ENCODE results near the gene POU6F2.
A peak's percentile ranks its signal among the peaks of the same experiment; 100 is the strongest.

- TF ChIP-seq CTCF (IDR thresholded peaks at IDR 0.05 in 2 of 3, conservative IDR thresholded peaks at IDR 0.05 in 1 of 3; ENCODE audit: borderline replicate concordance in 1 of 3, insufficient read depth in 1 of 3, low read depth in 2 of 3, low read length in 2 of 3) (peak in 2 of 3 experiments; percentile 6 to 27; a peak in 3 of 6 replicates), TCF7L2 (IDR thresholded peaks at IDR 0.05; ENCODE audit: borderline replicate concordance, extremely low read depth, insufficient read depth, insufficient read length) (no peak), EZH2phosphoT487 (IDR thresholded peaks at IDR 0.05; ENCODE audit: borderline replicate concordance) (no peak), EZH2 (IDR thresholded peaks at IDR 0.05) (no peak), RAD21 (IDR thresholded peaks at IDR 0.05; ENCODE audit: low read depth) (0 out of 2 replicates have a peak, but pooled peaks have one; percentile 4), POLR2A (IDR thresholded peaks at IDR 0.05; ENCODE audit: borderline replicate concordance, extremely low read depth, insufficient read depth, insufficient read length) (no peak), ZFX (IDR thresholded peaks at IDR 0.05) (no peak), SRF (IDR thresholded peaks at IDR 0.05; ENCODE audit: low read depth) (no peak), CEBPB (IDR thresholded peaks at IDR 0.05; ENCODE audit: low read depth) (no peak), ZBTB33 (IDR thresholded peaks at IDR 0.05; ENCODE audit: extremely low read depth, insufficient replicate concordance, low read length) (no peak), ZNF274 (IDR thresholded peaks at IDR 0.05; ENCODE audit: low read depth, low read length) (no peak), ATF3 (IDR thresholded peaks at IDR 0.05) (no peak), POLR2AphosphoS5 (IDR thresholded peaks at IDR 0.05; ENCODE audit: low read depth, low read length) (no peak), MAX (IDR thresholded peaks at IDR 0.05) (no peak)
Observed at GRCh38 chr7:39417642-39418041, 439.9 kb downstream of the POU6F2 start.
